WTC11 (cell line): ENCODE data around the gene TCF15. TPM values are rescaled to one million over a fixed set of nuclear protein-coding genes. Genes with fewer than 3 reads are reported as not detected.

Source experiments
- ATAC-seq: fragments of 200-7000 bp; cut with Tn5 transposase; 2 replicates; pipeline ENCODE4 v1.10.0; 2021; ENCODE audit warnings: mild to moderate bottlenecking, moderate library complexity
- CTCF ChIA-PET: fragments of 300-600 bp; sonication (Branson Sonifier 250); formaldehyde crosslinking; loops from one replicate; lab custom pipeline; 2021; ENCODE audit warnings: antibody characterized with exemption; lab: Charles Lee
- POLR2A ChIA-PET: fragments of 350-600 bp; sonication (Branson Sonifier 250); formaldehyde crosslinking; loops from one replicate; lab custom pipeline; 2021; ENCODE audit warnings: antibody characterized with exemption; lab: Charles Lee
- DNase-seq: peaks from one replicate; pipeline ENCODE4 v3.0.0; 2021; ENCODE audit warnings: low spot score
- H3K27ac Mint-ChIP-seq: 2 replicates; pipeline ENCODE4 v1.8.0; 2021; ENCODE audit warnings: mixed read lengths
- H3K27me3 Mint-ChIP-seq: 2 replicates; pipeline ENCODE4 v1.8.0; 2021; ENCODE audit warnings: low read depth, mild to moderate bottlenecking, moderate library complexity, mixed read lengths
- H3K36me3 Mint-ChIP-seq: 2 replicates; pipeline ENCODE4 v1.8.0; 2021; ENCODE audit warnings: mixed read lengths
- H3K4me1 Mint-ChIP-seq: 2 replicates; pipeline ENCODE4 v1.8.0; 2022; ENCODE audit warnings: mixed read lengths
- H3K4me3 Mint-ChIP-seq: 2 replicates; pipeline ENCODE4 v1.8.0; 2021; ENCODE audit warnings: mild to moderate bottlenecking, moderate library complexity, mixed read lengths
- H3K9me3 Mint-ChIP-seq: 2 replicates; pipeline ENCODE4 v1.8.0; 2021; ENCODE audit warnings: mixed read lengths
- ATF1 ChIP-seq: sonication (generic); formaldehyde crosslinking; IDR thresholded peaks from 2 replicates; pipeline ENCODE4 v1.8.1; 2023; ENCODE audit warnings: mild to moderate bottlenecking, moderate library complexity, missing genetic modification reagents
- CREM ChIP-seq: sonication (generic); formaldehyde crosslinking; IDR thresholded peaks from 2 replicates; pipeline ENCODE4 v1.8.1; 2022; ENCODE audit warnings: mild to moderate bottlenecking, missing genetic modification reagents, moderate library complexity
- EMX1 ChIP-seq: fragments of 250-450 bp; sonication (Bioruptor Pico); IDR thresholded peaks from 2 replicates; pipeline ENCODE4 v1.8.0; 2021; ENCODE audit warnings: mild to moderate bottlenecking
- FOXP1 ChIP-seq: sonication (generic); formaldehyde crosslinking; IDR thresholded peaks from 2 replicates; pipeline ENCODE4 v1.8.0; 2022; ENCODE audit warnings: missing genetic modification reagents, mild to moderate bottlenecking, moderate library complexity, borderline replicate concordance
- KAT7 ChIP-seq: sonication (generic); formaldehyde crosslinking; IDR thresholded peaks from 2 replicates; pipeline ENCODE4 v1.8.1; 2023; ENCODE audit warnings: missing genetic modification reagents, mild to moderate bottlenecking, borderline replicate concordance
- SMAD4 ChIP-seq: sonication (generic); formaldehyde crosslinking; IDR thresholded peaks from 2 replicates; pipeline ENCODE4 v1.8.0; 2022; ENCODE audit warnings: mild to moderate bottlenecking, missing genetic modification reagents
- SP1 ChIP-seq: sonication (generic); formaldehyde crosslinking; conservative IDR thresholded peaks from 2 replicates; pipeline ENCODE4 v1.8.1; 2022; ENCODE audit warnings: missing genetic modification reagents
- TCF7 ChIP-seq: sonication (generic); formaldehyde crosslinking; IDR thresholded peaks from 2 replicates; pipeline ENCODE4 v1.8.0; 2022; ENCODE audit warnings: mild to moderate bottlenecking, low read depth, missing genetic modification reagents, moderate library complexity
- TP53 ChIP-seq: sonication (generic); formaldehyde crosslinking; IDR thresholded peaks from 2 replicates; pipeline ENCODE4 v1.8.1; 2023; ENCODE audit warnings: mild to moderate bottlenecking, missing genetic modification reagents
- ZNF232 ChIP-seq: sonication (generic); formaldehyde crosslinking; IDR thresholded peaks from 2 replicates; pipeline ENCODE4 v1.8.0; 2022; ENCODE audit warnings: mild to moderate bottlenecking, missing genetic modification reagents
- total RNA-seq: library from RNA; stranded (reverse); gene quantifications from 3 replicates; pipeline ENCODE4 v1.2.3, GENCODE V29; 2021
- TF ChIP-seq, protein P1 (sequence below): sonication (generic); formaldehyde crosslinking; IDR thresholded peaks from 2 replicates; pipeline ENCODE4 v1.8.0; 2022; ENCODE audit warnings: mild to moderate bottlenecking, missing genetic modification reagents
- TF ChIP-seq, protein P2 (sequence below): fragments of 200-600 bp; IDR thresholded peaks from 2 replicates; pipeline ENCODE4 v1.8.0; 2022; ENCODE audit warnings: antibody characterized with exemption
- TF ChIP-seq, protein P3 (sequence below): sonication (generic); formaldehyde crosslinking; IDR thresholded peaks from 2 replicates; pipeline ENCODE4 v1.8.1; 2022; ENCODE audit warnings: missing genetic modification reagents, borderline replicate concordance
- TF ChIP-seq, protein P4 (sequence below): fragments of 250-450 bp; sonication (Bioruptor Pico); conservative IDR thresholded peaks from 2 replicates; pipeline ENCODE4 v1.9.0; 2021; ENCODE audit warnings: mild to moderate bottlenecking
- TF ChIP-seq, protein P5 (sequence below): sonication (generic); formaldehyde crosslinking; IDR thresholded peaks from 2 replicates; pipeline ENCODE4 v1.8.0; 2023; ENCODE audit warnings: missing genetic modification reagents
- TF ChIP-seq, protein P6 (sequence below): sonication (generic); formaldehyde crosslinking; IDR thresholded peaks from 2 replicates; pipeline ENCODE4 v1.8.1; 2022; ENCODE audit warnings: low read depth, mild to moderate bottlenecking, moderate library complexity, missing genetic modification reagents, borderline replicate concordance
- TF ChIP-seq, protein P7 (sequence below): sonication (generic); formaldehyde crosslinking; conservative IDR thresholded peaks from 2 replicates; pipeline ENCODE4 v1.8.1; 2023; ENCODE audit warnings: mild to moderate bottlenecking, low read depth, missing genetic modification reagents, moderate library complexity
- TF ChIP-seq, protein P8 (sequence below): sonication (generic); formaldehyde crosslinking; IDR thresholded peaks from 2 replicates; pipeline ENCODE4 v1.8.1; 2023; ENCODE audit warnings: mild to moderate bottlenecking, missing genetic modification reagents

TCF15 gene
- total RNA-seq, 1 experiment from 2014 or later: 3.8 TPM

DNA sequence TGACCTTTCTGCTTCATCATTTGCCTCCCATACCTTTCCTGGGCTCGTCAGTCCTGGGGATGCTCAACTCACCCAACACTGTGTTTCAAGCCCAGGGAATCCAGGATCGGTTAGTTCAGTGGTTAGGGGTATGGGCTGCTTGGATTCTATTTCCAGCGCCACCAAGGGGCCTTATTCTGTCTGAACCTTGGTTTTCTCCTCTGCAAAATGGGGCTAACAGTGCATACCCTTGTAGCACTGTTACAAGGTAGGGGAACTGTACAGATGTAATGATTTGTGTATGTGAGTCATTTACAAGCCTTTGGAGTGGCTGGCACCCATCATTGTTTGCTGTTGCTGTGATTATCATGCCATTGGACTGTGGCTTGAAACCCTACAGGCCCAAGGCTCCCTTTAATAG, 52.0 kb downstream of the TCF15 start (continued):
- TF ChIP-seq, protein P1, sequence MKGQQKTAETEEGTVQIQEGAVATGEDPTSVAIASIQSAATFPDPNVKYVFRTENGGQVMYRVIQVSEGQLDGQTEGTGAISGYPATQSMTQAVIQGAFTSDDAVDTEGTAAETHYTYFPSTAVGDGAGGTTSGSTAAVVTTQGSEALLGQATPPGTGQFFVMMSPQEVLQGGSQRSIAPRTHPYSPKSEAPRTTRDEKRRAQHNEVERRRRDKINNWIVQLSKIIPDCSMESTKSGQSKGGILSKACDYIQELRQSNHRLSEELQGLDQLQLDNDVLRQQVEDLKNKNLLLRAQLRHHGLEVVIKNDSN (CRISPR knock-in tag): no peak

DNA sequence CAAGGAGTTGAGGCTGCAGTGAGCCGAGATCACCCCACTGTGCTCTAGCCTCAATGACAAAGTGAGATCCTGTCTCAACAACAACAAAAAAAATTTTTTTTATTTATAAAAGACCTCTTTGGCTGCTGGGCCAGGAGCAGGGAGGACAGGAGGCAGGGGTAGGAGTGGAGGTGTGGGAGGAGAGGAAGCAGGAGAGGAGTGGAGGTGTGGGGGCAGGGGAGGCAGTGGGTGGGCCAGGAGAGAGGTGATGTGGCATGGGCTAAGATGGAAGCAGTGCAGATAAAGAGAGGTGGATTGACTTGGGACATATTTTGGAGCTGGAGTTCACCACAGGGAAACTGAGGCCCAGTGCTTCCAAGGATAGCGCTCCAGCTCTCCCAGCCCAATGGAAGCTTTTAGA, 53.1 kb downstream of the TCF15 start:
- no peaks in the 10 kb centered on the region for H3K9me3 Mint-ChIP-seq
- TF ChIP-seq KAT7 (CRISPR knock-in tag) (no peak), SP1 (CRISPR knock-in tag) (no peak), ATF1 (CRISPR knock-in tag) (no peak), TP53 (CRISPR knock-in tag) (no peak), FOXP1 (CRISPR knock-in tag) (no peak), TCF7 (CRISPR knock-in tag) (no peak), EMX1 (CRISPR knock-in tag) (no peak), SMAD4 (CRISPR knock-in tag) (no peak), ZNF232 (no peak), CREM (no peak)
- TF ChIP-seq, protein P2, sequence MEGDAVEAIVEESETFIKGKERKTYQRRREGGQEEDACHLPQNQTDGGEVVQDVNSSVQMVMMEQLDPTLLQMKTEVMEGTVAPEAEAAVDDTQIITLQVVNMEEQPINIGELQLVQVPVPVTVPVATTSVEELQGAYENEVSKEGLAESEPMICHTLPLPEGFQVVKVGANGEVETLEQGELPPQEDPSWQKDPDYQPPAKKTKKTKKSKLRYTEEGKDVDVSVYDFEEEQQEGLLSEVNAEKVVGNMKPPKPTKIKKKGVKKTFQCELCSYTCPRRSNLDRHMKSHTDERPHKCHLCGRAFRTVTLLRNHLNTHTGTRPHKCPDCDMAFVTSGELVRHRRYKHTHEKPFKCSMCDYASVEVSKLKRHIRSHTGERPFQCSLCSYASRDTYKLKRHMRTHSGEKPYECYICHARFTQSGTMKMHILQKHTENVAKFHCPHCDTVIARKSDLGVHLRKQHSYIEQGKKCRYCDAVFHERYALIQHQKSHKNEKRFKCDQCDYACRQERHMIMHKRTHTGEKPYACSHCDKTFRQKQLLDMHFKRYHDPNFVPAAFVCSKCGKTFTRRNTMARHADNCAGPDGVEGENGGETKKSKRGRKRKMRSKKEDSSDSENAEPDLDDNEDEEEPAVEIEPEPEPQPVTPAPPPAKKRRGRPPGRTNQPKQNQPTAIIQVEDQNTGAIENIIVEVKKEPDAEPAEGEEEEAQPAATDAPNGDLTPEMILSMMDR: no peak
- TF ChIP-seq, protein P3, sequence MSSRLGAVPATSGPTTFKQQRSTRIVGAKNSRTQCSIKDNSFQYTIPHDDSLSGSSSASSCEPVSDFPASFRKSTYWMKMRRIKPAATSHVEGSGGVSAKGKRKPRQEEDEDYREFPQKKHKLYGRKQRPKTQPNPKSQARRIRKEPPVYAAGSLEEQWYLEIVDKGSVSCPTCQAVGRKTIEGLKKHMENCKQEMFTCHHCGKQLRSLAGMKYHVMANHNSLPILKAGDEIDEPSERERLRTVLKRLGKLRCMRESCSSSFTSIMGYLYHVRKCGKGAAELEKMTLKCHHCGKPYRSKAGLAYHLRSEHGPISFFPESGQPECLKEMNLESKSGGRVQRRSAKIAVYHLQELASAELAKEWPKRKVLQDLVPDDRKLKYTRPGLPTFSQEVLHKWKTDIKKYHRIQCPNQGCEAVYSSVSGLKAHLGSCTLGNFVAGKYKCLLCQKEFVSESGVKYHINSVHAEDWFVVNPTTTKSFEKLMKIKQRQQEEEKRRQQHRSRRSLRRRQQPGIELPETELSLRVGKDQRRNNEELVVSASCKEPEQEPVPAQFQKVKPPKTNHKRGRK (CRISPR knock-in tag): no peak
- TF ChIP-seq, protein P4, sequence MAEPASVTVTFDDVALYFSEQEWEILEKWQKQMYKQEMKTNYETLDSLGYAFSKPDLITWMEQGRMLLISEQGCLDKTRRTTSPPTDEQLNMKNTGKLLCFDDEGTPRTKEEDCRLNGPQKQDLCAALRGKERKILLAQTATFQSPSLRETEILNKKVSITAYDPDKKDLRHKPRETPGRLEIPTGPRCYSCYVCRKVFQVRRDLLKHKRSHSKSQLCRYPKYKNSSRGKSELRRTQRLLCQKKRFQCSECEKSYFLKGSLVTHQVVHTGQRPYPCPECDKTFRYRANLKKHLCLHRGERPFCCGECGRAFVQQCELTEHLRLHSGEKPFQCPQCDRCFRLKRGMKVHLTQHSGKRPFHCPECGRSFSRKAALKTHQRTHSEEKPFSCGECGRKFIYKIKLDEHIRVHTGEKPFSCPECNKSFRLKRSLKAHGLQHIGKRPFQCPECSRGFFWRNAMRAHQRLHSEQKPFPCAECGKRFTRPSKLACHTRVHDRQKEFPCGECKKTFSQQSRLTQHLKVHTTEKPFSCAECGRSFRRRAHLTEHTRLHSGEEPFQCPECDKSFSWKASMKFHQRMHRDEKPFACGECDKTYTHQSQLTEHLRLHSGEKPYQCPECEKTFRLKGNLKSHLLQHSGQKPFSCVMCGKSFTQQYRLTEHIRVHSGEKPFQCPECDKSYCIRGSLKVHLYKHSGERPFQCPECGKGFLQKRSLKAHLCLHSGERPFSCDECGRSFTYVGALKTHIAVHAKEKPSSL (CRISPR knock-in tag): no peak
- TF ChIP-seq, protein P5, sequence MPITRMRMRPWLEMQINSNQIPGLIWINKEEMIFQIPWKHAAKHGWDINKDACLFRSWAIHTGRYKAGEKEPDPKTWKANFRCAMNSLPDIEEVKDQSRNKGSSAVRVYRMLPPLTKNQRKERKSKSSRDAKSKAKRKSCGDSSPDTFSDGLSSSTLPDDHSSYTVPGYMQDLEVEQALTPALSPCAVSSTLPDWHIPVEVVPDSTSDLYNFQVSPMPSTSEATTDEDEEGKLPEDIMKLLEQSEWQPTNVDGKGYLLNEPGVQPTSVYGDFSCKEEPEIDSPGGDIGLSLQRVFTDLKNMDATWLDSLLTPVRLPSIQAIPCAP: no peak
- TF ChIP-seq, protein P6, sequence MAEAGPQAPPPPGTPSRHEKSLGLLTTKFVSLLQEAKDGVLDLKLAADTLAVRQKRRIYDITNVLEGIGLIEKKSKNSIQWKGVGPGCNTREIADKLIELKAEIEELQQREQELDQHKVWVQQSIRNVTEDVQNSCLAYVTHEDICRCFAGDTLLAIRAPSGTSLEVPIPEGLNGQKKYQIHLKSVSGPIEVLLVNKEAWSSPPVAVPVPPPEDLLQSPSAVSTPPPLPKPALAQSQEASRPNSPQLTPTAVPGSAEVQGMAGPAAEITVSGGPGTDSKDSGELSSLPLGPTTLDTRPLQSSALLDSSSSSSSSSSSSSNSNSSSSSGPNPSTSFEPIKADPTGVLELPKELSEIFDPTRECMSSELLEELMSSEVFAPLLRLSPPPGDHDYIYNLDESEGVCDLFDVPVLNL (CRISPR knock-in tag): no peak
- TF ChIP-seq, protein P7, sequence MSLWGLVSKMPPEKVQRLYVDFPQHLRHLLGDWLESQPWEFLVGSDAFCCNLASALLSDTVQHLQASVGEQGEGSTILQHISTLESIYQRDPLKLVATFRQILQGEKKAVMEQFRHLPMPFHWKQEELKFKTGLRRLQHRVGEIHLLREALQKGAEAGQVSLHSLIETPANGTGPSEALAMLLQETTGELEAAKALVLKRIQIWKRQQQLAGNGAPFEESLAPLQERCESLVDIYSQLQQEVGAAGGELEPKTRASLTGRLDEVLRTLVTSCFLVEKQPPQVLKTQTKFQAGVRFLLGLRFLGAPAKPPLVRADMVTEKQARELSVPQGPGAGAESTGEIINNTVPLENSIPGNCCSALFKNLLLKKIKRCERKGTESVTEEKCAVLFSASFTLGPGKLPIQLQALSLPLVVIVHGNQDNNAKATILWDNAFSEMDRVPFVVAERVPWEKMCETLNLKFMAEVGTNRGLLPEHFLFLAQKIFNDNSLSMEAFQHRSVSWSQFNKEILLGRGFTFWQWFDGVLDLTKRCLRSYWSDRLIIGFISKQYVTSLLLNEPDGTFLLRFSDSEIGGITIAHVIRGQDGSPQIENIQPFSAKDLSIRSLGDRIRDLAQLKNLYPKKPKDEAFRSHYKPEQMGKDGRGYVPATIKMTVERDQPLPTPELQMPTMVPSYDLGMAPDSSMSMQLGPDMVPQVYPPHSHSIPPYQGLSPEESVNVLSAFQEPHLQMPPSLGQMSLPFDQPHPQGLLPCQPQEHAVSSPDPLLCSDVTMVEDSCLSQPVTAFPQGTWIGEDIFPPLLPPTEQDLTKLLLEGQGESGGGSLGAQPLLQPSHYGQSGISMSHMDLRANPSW (CRISPR knock-in tag): no peak
- TF ChIP-seq, protein P8, sequence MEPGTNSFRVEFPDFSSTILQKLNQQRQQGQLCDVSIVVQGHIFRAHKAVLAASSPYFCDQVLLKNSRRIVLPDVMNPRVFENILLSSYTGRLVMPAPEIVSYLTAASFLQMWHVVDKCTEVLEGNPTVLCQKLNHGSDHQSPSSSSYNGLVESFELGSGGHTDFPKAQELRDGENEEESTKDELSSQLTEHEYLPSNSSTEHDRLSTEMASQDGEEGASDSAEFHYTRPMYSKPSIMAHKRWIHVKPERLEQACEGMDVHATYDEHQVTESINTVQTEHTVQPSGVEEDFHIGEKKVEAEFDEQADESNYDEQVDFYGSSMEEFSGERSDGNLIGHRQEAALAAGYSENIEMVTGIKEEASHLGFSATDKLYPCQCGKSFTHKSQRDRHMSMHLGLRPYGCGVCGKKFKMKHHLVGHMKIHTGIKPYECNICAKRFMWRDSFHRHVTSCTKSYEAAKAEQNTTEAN (CRISPR knock-in tag): no peak
- TF ChIP-seq, all 79 proteins: peak for 0
- ATAC-seq (no peak), DNase-seq (no peak)
- Mint-ChIP-seq H3K4me1 (peaks cover 4% of the 10 kb centered on the region), H3K27ac (no peak overlapping the region), H3K27me3 (no peaks in the 10 kb centered on the region; the same call in 1 of the 2 replicates), H3K36me3 (no peaks in the 10 kb centered on the region), H3K4me3 (no peak overlapping the region)
- POLR2A ChIA-PET: no interaction called here
- CTCF ChIA-PET: interaction anchor here (1.0 to 2.0 kb wide), 6 partner anchors 14 to 182 kb away, joined by 3 to 8 read pairs (median 6); no protein-coding TSS in a partner anchor
